GM19467 (cell line): ENCODE measurements around the gene CLEC17A.

Experiments used
- ATAC-seq: cut with Tn5 transposase; IDR thresholded peaks from one replicate; pipeline ENCODE4 v1.9.1; 2021; ENCODE audit warnings: mild to moderate bottlenecking, moderate library complexity; ENCODE audit not compliant: unreplicated experiment

The CLEC17A gene

GRCh38 chr19:14639536-14640277 is 56.8 kb downstream of the CLEC17A start:
- no peak for ATAC-seq

GRCh38 chr19:14648506-14648905 is 65.6 kb downstream of the CLEC17A start:
- ATAC-seq, result no peak

GRCh38 chr19:14649020-14649419 is 66.1 kb downstream of the CLEC17A start:
- ATAC-seq, result no peak

GRCh38 chr19:14650161-14650560 is 67.3 kb downstream of the CLEC17A start:
- no peak for ATAC-seq

- no peak for ATAC-seq
These were observed 72.1 kb downstream of the CLEC17A start for GRCh38 chr19:14654786-14655560.

- ATAC-seq, result no peak
These were observed 72.8 kb downstream of the CLEC17A start for GRCh38 chr19:14655726-14656125.

GRCh38 chr19:14659874-14660489 is 77.1 kb downstream of the CLEC17A start:
- no peak for ATAC-seq

- ATAC-seq, result no peak
These were observed 78.6 kb downstream of the CLEC17A start for GRCh38 chr19:14661372-14661924.
